COLO668 (cell line): ENCODE data around the gene USF3.

Experiments used
- DNase-seq: peaks from one replicate; lab custom pipeline; 2025; ENCODE audit not compliant: unreplicated experiment; lab: John Stamatoyannopoulos, UW

Gene USF3

DNA sequence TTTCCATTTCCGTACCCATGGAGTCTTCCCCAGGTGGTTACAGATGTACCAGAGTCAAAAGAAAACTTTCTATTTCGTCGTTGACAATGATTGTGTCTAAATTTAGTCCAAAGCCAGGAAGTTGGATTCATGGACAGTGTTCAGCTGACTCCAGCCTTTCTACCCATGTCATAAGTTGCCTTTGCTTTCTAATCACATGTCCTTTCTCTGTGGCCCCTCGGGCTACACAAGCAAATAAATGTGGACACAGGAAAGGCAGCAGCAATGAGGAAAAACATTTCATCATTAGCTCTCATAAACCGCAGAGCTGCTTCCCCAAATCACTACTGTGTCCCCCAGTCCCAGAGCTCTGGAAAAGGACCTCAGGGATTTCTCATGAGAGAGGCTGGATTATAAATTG, 82.0 kb downstream of the USF3 start:
- DNase-seq = no peak

DNA sequence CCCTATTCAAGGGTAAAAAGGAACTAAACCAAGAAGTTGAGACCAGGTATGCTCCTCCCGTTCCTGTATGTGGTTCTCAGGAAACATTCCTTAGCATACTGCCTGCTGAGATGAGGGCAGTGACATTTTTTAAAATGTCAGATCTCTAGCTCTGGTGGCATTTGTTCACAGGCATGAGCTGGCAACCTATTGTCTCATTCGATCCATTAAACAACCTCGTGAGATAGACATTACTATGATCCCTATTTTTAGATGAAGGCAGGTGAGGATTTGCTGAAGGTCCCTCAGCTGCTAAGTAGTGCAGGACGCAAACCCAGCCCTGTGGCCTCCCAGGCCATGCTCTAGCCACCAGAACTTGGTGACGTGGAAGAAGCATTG, 89.2 kb downstream of the USF3 start:
- no peak for DNase-seq

DNA sequence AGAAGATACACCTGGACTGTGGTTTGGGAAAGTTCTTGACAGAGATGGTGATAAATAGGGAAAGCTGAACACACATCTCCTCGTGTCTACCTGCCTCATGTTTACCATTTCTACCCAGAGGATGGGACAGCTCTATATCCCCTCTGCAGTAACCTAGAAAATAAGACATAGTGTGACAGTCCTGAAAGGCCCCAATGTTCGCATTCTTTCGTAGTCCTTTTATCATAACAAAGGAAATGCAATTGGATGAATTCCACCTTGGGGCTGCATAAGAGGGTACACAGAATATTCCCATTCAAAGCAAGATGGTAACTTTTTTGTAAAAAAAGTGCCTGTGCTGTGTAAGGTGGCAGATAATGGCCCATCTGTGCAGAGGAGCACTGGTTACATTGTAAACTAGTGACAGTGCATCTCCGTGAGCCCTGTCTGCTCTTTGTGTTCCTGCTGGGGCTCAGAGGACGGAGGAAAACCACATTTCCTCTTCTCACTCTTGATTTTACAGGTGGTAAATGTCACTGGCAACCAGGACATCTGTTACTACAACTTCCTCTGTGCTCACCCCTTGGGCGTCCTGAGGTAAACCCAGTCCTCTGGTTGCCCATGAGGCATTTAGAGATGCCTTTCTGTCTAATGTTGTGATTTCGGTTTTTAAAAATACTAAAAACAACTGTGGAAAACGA, 89.8 kb downstream of the USF3 start:
- no peak for DNase-seq

DNA sequence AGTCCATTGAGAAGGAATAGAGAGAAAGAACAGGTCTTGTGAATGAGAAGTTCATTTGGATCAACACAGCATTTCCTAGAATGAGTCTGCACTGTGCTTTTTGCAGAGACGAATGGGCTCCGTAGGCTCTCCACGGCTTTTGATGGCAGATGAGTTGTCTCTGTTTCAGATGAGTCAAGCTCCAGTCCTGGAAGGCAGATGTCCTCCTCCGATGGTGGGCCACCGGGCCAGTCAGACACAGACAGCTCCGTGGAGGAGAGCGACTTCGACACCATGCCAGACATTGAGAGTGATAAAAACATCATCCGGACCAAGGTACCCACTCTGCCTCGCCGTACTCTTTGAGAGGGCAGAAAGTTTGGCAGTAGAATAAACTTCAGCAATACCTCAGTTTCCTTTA, 93.6 kb downstream of the USF3 start:
- DNase-seq = no peak

DNA sequence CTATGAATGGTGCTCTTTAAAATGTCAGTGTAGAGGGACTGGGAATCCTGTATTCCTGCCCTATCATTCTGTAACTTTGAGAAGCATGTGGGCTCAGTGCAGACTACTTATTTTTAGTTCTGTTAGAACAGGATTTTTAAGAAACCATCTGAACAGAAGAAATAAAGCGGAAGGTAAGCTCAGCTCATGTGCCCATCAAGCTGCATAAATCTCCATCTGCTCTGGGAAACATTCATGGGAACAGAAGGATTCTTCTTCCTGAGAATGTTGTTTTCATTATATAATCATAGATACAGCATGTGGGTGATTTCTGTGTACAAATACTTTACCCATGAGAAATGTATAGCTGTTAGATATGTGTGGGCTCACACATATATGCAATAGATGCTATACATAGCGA, 94.2 kb downstream of the USF3 start:
- DNase-seq = no peak

DNA sequence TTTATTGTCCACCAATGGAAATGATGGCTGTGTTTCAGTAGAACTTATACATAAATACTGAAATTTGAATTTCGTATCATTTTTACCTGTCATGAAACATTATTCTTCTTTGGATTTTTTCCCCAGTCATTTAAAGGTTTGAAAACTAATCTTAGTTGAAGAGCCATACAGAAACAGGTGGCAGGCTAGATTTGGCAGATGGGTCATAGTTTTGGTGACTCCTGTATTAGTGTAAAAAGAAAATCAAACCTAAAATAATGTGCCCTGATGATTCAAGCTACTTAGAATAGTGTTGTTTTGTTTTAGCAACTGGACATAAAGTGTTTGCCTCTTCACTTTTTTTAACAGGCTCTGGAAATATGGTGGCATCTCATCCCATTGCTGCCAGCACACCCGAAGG, 95.2 kb downstream of the USF3 start:
- no peak for DNase-seq

DNA sequence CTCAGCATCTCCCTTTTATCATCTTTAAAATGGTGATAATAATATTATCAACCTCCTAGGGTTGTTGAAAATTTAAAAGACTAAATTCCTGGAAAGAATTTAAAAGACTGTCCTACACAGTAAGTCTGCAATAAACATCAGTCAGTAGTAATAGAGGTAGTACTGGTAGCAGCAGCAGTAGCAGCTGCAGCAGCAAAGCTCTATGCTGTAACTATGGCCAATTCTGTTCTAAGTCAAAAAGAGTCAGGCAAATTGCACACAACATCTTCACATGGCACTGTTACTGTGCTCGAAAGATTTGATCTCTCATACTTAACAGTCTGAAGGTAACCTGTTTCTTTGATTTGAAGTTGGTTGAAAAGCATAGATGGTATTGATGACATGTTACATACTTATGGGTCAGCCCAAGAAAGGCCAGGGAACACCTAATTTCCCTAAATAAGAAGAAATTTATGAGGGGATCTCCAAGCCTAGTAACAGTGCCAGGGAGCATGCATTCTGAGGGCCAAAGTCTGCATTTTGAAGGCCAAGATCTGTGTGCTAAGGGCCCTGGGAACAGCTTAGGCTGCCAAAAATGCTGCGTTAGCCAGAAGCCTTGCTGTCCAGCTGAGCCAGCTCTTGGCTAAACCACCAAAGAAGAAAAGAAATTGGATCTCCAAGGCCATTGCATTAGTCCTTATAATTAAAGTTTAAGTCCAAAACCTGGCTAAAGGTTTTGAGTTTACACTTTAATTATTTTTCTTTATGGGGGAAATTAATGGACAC, 95.8 kb downstream of the USF3 start:
- no peak for DNase-seq
